Measurements from ENCODE around the gene CELSR1.
A peak's percentile ranks its signal among the peaks of the same experiment; 100 is the strongest.

Gene CELSR1

DNA sequence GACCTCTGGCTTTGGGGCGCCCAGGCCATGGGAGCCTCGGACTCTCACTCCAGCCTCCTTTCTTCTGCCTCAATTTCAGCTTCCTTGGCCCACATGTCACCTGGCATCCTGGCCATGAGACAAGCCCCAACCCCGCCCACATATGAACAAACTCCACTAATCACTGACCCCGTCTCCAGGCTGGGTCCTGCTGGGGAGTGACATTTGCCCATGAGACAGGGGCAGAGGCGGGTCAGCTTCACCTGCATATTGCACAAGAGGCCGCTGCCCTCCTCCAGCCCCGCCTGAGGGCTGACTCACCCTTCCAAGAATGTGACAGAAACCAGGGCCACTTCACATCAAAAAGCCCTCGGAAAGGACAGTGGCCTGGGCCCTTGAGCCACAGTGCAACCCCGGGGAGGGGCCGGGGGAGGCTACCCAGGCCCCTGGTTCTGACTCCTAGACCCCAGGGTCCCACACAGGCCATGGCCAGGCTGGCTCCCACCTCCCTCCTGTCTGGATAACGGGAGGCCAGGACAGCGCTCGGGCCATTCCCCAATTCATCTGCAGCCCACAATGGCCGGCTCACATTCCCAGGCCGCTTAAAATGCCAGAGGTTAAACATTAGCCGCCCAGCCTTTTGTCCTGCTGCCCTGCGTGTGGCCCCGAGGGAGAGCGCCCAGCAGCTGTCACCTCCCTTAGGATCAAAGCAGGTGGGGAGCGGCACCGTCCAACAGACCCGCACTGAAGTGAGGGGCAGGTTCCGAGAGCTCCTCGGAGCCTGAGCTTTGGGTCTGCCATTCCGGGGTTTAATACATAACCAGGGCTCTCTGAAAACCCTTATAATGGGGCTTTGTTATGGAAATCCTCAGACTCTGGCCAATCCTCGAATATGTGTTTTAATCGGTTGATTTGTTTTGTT lies 159.6 kb downstream of the CELSR1 start:
- peak; percentile 97 for DNase-seq (ENCODE audit: low spot score)

DNA sequence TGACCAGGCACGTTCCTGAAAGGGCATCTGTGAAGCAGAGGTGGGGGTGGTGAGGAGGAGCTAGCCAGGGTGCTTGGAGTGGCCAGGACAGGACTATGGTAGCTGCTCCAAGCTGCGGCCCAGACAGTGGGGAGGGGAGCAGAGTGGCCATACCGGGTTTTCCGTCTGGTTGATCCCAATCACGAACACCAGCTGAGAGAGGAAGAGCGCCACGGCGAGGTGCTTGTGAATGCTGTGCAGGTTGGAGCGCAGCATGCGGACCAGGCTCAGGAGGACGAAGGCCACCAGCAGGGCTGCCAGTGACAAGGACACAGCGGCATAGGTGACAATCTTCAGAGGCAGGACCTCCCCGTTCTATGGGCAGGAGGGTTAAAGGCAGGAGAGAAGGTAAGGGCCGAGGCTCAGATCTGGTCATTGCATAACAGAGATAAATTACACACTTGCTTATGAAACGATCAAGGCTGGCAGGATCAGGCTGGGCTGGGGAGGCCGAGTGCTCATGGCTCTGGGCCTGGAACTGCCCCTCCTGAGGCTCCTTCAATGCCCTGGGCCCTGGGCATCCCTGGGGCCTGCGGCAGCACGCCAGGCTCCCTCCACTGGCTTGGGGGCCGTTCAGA lies 160.4 kb downstream of the CELSR1 start:
- no peak for DNase-seq (ENCODE audit: low spot score)

DNA sequence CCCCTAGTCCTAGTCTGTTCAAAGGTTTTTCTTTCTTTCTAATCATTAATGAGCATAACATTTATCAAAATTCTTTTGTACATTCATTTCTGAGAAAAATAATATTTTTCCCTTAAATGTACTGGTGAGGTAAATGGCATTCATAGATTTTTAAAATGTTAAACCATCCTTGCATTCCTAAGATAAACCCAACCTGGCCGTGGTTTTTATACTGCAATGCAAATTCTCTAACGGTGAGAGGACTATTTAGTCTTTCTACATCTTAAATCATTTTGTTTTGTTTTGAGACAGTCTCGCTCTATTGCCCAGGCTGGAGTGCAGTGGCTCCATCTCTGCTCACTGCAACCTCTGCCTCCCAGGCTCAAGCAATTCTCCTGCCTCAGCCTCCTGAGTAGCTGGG lies 161.3 kb downstream of the CELSR1 start:
- peak; percentile 35 for DNase-seq (ENCODE audit: low spot score)

DNA sequence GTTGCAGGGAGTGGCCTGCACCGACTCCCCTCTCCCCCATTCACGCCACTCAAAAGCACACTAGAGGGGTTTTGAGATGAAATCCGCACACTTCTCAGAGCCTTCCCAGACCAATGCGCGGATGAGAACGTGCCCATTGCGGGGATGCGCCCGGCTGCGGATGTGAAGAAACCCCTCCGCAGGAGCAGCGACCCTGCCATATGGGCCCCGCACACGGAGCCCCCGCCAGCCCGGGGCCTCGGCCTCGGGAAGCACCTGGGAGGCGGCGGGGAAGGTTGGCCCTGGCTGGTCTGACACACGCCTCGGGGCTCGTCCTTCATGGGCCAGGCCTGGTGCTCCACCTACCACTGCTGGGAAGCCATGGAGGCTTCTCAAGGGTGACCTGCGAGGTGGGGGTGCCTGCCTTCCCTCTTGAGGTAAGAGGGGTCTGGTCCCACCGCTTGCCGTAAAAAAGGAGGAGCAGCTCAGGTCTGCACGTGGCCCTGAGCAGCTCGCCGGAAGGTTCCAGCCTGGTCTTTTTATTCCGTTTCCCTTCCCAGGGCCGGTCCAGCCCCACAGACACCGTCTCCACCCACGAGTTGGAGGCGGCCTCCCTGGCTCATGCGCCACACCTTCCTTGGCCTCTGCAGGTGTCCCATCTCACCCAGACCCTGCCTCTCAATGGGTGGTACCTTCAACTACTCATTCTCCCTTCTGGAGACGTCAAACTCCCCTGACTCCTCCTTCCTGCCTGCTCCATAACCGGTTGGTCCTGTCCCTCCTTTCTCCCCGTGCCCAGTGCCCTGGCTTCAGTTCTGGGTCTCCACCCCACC lies 162.6 kb downstream of the CELSR1 start:
- peak; percentile 70 for DNase-seq (ENCODE audit: low spot score)

DNA sequence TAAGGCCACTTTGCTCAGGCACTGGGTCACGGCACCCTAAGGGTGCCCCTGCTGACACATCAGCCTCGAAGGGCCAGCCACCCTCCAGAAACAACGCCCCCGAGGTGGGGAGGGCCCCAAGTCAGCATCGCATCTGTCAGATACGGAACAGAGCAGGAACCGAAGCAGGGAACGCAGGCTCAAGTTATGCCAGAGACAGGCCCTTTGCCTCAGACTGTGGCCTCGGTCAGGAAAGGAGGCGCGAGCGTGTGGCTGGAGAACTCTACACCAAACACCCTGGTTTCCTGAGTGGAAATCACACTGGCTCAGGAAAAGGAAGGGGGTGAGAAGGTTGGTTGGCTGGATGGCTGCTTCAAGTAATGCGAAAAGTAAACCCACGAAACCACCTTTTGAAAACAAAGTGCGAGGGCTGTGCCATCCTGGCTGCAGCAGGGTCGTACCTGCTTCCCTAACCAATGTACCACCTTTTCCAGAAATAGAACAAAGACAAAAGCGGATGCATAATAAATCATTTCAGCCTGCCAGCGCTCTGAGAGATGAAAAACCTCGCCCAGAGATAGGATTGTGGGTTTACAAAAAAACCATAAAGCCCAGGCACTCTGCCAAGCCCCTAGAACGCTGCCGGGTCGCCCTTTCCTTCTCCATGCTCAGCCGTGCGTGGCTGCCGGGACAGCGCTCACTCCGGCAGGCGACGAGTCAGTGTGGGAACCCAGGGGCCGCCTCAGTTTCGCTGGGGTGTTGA lies 163.3 kb downstream of the CELSR1 start:
- DNase-seq (ENCODE audit: low spot score) = peak; percentile 87

DNA sequence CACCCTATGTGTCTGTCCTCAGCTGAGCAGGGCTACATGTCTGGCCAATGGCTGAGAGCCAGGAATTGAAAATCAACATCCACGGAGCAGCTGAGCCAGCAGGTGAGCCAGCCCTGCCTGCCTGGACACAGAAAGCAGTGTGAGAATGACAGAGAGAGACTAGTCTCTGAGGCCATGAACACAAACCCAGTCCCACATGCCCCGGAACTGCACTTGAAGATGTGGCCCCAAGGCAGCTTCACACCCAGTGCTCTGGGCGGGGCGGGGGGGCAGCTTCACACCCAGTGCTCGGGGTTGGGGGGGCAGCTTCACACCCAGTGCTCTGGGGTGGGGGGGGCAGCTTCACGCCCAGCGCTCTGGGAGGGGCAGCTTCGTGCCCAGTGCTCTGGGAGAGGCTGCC lies 164.3 kb downstream of the CELSR1 start:
- DNase-seq (ENCODE audit: low spot score) = no peak

DNA sequence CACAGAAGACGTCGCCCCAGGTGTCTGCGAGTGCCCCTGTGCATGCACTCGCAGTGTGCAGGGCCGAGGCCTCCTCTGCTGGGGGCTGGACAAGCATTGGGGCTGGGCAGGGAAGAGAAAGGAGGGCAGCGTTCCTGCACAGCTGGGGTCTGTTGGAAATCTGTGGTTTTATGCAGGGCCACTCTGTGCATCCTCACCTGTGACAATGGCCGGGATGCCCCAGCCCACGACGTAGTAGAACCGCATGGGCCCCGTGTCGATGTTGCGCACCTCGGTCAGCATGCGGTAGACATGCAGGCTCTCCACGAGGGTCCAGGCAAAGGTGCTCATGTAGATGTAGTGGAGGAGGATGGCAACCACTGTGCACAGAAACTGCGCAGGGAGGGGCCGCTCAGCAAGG lies 164.7 kb downstream of the CELSR1 start:
- DNase-seq (ENCODE audit: low spot score) = no peak

DNA sequence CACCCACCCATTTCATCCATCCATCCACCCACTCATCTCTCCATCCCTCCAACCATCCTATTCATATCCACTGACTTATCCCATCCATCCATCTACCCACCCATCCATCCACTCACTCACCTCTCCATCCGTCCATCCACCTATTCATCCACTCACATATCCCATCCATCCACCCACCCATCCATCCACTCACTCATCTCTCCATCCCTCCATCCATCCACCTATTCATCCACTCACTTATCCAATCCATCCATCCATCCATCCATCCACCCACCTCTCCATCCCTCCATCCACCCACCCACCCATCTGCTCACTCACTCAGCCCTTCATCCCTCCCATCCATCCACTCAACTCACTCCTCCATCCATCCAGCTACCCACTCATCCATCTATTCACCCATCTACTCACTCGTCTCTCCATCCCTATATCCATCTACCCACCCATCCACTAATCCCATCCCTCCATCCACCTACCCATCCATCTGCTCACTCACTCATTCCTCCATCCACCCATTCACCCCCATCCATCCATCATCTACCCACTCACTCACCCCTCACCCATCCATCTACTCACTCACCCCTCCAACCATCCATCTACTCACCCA lies 165.7 kb downstream of the CELSR1 start:
- no peak for DNase-seq (ENCODE audit: low spot score)

DNA sequence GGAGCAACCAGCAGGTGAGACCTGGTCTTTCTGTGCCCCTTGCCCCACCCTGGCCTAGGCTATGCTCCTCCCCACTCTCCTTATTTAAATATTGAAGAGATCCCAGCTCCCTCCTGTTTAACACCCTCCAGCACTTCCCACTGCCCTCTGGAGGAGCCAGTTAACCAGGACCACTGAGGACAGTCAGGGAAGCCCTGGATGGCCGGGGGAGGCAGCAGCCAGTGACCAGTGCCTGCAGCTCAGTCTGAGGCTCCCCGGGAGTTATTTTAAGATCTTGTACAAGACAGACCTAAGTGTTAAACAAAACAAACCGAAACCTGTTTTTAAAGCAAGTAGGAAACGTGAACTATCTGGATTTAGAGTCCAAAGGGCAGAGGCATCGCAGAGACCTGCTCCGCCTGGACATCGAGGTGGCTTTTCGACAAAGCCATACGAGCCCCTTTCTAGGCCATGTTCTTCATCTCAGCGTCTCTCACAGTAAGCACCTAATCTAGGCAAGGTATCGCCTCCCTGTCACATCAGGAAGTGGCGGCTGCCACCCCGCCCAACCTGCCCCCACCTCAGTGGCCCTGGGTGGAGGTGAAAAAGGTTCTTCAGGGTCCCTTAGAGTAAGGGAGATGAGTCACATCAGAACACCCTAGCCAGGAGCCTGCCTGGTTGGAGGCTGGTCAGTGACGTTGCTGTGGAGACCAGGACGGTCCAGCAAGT lies 166.7 kb downstream of the CELSR1 start:
- peak; percentile 39 for DNase-seq (ENCODE audit: low spot score)

DNA sequence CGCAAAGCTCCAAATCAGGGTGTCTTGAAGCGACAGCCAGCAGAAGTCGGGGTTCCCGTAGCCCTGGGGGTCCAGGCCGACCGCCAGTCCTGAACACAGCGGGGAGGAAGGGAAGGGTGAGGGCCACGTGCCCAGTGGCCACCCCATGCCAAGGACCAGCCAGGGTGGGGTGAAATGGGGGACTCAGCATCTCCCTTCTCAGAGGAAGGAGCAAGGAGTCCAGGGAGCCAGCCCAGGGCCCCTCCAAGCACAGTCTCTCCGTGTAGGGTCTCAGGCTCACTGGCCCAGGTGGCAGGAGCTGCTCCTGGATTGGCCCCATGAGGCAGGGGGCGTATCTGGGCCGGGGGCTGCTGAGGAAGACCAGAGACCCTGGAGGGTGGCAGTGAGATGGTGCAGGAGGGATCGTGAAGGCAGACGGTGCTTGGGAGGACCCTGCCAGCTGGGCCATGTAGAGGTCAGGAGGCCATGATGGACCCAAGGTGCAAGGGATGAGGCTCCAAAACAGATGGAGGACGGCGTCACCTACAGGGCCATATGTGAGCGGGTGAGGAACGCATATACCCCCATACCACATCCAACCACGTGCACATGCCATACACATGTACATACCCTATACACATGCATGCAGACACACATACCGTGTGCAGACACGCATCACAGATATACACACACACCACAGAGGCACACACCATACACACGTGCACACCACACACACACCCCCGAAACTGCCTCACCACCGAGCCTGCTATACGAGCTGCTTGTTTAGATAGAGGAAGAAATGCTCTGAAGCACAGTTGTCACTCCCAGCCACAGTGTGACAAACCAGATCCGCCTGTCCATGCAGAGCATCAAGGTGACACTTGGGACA lies 167.5 kb downstream of the CELSR1 start:
- no peak for DNase-seq (ENCODE audit: low spot score)

DNA sequence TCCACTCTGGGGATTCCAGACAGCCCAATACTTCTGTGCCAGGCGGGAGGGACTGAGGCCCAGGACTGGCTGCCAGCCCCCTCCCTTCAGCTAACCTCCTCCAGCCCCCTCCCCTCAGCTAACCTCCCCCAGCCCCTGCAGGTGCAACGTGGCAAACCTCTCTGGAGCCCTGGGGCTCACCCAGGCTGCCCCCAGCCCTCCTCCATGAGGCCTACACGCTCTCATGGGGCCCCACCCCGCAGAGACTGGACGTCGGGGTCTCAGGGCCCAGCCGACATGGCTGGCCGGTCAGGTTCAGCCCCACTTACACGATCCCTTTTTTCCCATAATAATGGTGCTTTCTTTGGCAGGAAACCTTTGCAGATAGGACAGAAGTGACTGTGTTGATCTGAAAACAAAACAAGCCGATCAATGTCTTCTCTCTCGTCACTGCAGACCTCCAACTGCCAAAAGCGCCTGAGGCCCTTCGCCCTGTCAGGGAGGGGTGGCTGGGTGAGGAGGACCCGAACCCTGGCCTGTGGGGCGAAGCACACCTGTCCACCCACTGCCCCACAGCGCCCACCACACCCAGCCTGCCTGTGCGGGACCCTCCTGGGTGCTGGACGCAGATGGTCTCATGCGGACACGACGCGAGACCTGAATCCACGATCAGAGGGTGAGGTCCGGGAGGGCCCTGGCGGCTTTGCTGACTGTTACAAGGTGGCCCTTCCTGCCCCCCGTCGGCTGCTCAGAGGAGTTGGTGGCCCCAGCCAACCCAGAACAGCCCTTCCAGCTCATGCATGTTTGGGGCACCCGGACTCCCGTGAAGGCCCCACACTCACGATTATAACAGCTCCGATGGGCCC lies 168.3 kb downstream of the CELSR1 start:
- no peak for DNase-seq (ENCODE audit: low spot score)

DNA sequence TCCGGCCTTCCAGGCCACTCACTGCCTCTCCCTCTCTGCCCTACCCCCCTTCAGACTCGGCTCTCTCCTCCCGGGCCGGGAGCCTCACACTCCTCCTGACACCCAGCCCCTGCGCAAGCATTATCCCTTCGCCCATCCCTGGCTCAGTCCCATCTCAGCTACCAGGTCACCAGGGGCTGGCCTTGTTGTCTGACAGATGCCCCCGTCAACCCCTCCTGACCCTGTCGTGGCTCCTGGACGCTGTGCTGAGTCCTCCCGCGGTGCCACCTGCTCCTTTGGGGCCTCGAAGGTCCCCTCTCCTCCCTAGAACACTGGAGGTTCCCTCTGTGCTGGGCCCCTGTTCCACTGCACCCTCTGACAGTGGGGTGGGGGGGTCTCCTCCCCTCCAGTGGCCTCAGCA lies 169.0 kb downstream of the CELSR1 start:
- DNase-seq (ENCODE audit: low spot score) = no peak

DNA sequence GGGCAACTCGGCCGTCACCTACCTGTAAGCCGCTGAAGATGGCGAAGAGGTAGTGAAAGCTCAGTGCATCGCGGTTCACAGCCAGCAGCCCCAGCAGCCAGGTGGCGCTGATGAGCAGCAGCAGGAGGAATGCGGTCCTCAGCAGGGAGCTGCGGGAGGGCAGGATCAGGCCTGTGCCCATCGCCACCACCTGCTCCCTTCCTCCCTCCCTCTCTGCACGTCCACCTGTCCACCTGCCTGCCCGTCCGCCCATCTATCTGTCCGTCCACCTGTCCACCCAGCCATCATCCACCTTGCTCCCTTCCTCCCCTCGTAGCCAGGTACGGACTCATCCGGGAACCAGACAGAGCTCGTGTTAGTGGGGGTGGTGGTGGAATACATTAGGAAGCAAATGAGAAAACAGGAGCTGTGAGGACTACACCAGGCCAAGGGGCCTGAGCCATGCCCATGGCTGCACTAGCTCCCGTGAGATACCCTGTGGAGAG lies 169.7 kb downstream of the CELSR1 start:
- DNase-seq (ENCODE audit: low spot score) = peak; percentile 63

DNA sequence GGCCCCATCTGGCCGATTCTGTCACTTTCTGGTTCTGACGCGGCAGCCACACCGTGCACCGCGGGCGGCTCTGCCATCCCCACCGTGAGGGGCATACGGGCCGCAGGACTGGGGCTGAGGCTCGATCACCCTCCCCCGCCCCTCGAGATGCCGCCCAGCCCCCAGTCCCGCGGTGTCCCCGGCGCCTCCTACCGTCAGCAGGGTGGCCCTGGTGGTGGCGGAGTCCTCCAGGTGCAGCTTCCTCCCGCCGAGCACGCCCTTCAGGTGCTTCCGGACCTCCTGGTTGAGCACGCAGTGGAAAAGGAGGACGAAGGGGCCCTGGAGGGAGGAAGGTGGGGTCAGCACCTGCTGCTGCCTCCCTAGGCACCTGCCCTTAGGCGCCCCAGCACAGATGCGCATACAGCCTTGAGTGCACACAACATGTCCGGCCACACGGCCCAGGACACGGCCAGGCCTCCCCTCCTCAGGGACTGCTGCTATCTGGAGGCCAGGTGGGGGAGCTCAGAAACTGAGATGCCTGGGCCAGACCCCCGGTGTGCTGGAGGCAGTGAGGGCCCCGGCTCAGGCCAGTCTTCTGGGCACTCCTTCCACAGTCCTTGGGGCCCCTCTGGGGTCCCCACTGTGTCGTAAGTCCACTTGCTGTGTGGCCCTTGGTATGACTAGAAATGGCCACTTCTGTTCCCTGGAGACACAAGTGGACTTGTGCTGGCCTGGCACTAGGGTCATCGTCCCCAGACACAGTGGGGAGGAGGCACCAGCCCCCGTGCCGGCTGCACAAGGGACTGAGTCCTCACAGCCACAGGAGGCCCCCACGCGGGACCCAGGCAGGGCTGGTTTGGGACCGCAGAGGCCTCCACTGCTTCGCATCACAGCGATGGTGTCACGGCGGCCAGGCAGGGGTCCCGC lies 170.4 kb downstream of the CELSR1 start:
- DNase-seq (ENCODE audit: low spot score) = no peak

DNA sequence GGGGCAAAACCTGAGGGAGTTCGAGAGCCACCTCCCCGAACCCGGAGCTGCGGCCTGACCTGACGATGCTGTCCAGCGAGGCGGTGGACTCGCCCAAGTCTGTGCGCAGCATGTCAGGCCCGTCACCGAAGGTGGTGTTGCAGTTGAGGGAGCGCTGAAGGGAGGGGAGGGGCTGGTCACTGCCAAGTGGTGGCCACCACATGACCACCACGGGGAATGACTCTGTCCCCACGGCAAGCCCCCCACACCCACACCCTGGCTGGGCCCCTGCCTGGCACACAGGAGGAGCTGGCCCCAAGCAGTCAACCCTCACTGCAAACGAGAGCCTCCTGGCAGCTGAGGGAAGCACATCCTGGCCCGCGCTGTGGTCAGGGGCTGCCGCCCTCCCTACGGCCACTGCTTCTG lies 171.1 kb downstream of the CELSR1 start:
- DNase-seq (ENCODE audit: low spot score) = no peak

DNA sequence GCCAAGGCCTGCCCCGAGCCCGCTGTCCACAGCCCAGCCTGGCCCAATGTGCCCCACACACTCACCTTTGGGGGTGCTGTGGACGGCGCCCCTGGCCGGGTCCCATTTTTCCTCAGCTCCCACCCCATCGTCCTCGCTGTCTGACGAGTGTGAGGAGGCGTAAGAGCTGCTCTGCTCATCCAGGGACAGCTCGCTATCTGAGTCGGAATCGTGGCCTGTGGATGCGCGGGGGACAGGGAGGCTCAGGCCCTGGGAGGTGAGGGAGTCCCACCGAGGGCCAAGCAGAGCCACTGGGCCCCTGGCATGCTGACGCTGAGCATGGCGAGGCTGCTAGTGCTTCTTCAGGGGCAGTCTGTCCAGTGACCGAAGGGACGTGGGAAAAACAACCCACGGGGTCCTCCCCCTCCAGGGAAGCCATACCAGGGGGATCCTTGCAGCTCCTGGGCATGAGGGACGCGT lies 172.2 kb downstream of the CELSR1 start:
- DNase-seq (ENCODE audit: low spot score) = no peak

DNA sequence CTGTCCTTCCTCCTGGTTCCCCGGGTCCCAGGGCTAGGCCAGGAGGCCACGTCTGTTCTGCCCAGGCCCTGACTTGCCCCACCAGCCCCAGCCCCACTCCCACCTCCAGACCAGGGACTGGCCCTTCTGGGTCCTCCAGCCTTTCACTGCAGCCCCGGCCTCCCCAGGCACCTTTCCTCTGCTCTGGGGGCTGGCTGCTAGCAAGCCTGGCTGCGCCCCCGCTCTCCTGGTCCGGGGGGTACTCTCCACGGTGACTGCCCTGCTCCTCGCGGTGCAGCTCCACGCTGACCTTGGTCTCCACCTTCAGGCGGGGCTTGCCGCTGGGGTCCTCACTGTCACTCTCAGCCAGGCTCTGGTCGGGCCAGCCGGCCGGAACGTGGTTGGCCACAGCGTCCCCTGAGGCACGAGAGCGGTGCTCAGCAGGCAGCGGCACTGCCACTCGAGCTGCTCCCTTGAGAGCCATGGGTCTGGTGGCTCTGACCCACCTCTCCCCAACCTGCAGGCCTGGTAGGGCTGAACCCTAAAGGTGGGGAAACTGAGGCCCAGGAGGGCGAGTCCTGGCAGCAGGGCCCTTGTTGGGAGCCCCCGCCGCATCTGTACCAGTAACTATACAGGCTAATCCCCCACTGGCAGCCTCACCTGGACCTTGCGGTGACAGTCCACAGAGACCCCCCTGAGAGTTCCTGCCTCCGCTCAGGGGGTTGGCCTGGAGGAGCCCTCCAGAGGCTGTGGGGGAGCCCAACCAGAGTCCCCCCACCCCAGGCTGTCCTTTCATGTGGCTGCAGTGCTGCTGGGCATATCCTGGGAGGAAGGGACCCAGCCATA lies 172.9 kb downstream of the CELSR1 start:
- no peak for DNase-seq (ENCODE audit: low spot score)

All from kidney tubule cell (primary cell).